ENCODE results near the gene CALML3. TPM values are rescaled to one million over a fixed set of nuclear protein-coding genes. Genes with fewer than 3 reads are reported as not detected.

The CALML3 gene
- total RNA-seq, 1 experiment from 2014 or later: not detected

DNA sequence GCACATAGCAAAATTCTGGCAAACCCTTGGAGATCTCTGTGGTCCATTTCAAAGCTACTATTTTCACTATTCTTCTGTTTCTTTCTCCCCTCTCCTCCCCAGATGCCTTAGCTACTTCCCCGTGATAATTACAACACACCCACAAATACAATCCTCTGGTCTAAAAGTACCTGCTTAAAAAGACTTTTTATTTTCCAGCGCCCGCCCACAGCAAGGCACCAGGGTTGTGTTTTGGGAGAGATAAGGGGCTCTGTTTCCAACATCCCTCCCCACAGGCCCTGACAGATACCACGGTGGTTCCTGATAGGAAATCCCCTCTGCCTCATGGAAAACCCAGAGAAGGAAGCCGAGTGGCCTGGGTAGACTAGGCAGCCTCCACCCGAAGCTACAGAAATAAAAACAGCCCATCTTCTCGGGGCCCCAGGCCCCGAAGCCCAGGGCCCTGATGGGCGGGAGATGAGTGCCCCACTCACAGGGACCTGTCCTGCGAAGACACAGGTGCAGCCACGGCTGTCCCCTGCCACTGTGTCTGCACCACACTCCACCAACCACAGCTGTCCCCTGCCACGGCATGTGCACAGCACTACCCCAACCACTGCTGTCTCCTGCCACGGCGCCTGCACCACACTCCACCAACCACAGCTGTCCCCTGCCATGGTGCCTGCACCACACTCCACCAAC is 45.1 kb upstream of the CALML3 start:
- Histone ChIP-seq H4K20me1 (ENCODE audit: insufficient read depth) (no peaks in the 10 kb centered on the region), H3K9me2 (ENCODE audit: insufficient read depth) (no peaks in the 10 kb centered on the region), H3K4me1 (replicated peaks; ENCODE audit: insufficient read depth) (peaks cover 5% of the 10 kb centered on the region; the same call in 1 of the 2 replicates), H3K36me3 (ENCODE audit: low read depth) (no peaks in the 10 kb centered on the region), H3F3A (ENCODE audit: insufficient read depth, low read depth) (no peaks in the 10 kb centered on the region), H2AFZ (no peak overlapping the region), H3K27ac (no peak overlapping the region), H3K27me3 (ENCODE audit: insufficient read depth, low read depth) (no peaks in the 10 kb centered on the region), H3K4me3 (no peak overlapping the region), H3K9me3 (ENCODE audit: insufficient read depth, low read depth) (no peaks in the 10 kb centered on the region), H3K79me2 (ENCODE audit: low read depth) (no peaks in the 10 kb centered on the region), H3K4me2 (no peak overlapping the region)
- TF ChIP-seq, protein P1, sequence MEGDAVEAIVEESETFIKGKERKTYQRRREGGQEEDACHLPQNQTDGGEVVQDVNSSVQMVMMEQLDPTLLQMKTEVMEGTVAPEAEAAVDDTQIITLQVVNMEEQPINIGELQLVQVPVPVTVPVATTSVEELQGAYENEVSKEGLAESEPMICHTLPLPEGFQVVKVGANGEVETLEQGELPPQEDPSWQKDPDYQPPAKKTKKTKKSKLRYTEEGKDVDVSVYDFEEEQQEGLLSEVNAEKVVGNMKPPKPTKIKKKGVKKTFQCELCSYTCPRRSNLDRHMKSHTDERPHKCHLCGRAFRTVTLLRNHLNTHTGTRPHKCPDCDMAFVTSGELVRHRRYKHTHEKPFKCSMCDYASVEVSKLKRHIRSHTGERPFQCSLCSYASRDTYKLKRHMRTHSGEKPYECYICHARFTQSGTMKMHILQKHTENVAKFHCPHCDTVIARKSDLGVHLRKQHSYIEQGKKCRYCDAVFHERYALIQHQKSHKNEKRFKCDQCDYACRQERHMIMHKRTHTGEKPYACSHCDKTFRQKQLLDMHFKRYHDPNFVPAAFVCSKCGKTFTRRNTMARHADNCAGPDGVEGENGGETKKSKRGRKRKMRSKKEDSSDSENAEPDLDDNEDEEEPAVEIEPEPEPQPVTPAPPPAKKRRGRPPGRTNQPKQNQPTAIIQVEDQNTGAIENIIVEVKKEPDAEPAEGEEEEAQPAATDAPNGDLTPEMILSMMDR (conservative IDR thresholded peaks at IDR 0.05): no peak
- TF ChIP-seq EZH2 (IDR thresholded peaks at IDR 0.05; ENCODE audit: low read depth): no peak
- intact Hi-C loops (cut with micrococcal nuclease; ENCODE audit: unreplicated experiment): no loop called here
- no TSS peak for BruUV-seq (replicated peaks)
- CTCF ChIA-PET: no interaction called here
- DNase-seq: no peak
- POLR2A ChIA-PET (ENCODE audit: unreplicated experiment): no interaction called here

DNA sequence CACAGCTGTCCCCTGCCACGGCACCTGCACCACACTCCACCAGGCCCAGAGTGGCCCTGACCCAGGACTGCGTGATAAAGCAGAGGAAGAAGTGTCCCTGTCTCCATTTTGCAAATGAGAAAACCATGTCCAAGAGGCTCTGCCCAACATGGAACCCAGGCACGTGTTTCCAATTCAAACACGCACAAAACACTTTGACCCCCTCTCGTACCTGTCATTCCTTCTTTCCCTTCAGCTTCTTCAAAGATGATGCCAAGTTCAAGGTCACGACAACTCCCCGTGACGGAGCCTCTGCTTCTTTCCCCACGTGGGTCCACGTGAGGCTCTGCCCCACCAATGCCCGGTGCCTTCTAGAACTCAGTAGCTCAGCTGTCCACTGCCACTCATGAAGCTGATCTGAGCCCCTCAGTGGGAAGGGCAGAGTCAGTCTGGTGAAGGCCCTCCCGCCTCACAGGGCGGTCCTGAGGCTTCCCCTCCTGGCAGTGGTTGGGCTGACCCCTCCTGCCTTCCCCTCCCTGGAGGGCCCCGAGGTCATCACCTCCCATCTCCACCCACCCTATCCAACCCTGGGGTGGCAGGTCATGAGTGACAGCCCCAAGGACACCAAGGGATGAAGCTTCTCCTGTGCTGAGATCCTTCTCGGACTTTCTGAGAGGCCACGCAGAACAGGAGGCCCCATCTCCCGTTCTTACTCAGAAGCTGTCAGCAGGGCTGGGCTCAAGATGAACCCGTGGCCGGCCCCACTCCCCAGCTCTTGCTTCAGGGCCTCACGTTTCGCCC is 44.4 kb upstream of the CALML3 start:
- POLR2A ChIA-PET (ENCODE audit: unreplicated experiment): no interaction called here
- intact Hi-C loops (cut with micrococcal nuclease; ENCODE audit: unreplicated experiment): no loop called here
- no peaks in the 10 kb centered on the region for H3K9me2 ChIP-seq (ENCODE audit: insufficient read depth)
- H3K36me3 ChIP-seq (ENCODE audit: low read depth): no peaks in the 10 kb centered on the region
- CTCF ChIA-PET: interaction anchor here (0.6 kb wide), 1 partner anchor 143 kb away, joined by 4 read pairs; no protein-coding TSS in a partner anchor
- H3K27me3 ChIP-seq (ENCODE audit: insufficient read depth, low read depth): no peaks in the 10 kb centered on the region
- H3K27ac ChIP-seq: no peak overlapping the region
- BruUV-seq (replicated peaks): no TSS peak
- H4K20me1 ChIP-seq (ENCODE audit: insufficient read depth): no peaks in the 10 kb centered on the region
- TF ChIP-seq EZH2 (IDR thresholded peaks at IDR 0.05; ENCODE audit: low read depth): no peak
- TF ChIP-seq, protein P1 (conservative IDR thresholded peaks at IDR 0.05): no peak
- DNase-seq: no peak
- H3K4me1 ChIP-seq (replicated peaks; ENCODE audit: insufficient read depth): no peaks in the 10 kb centered on the region
- no peak overlapping the region for H2AFZ ChIP-seq
- no peaks in the 10 kb centered on the region for H3K79me2 ChIP-seq (ENCODE audit: low read depth)
- no peaks in the 10 kb centered on the region for H3K9me3 ChIP-seq (ENCODE audit: insufficient read depth, low read depth)
- H3F3A ChIP-seq (ENCODE audit: insufficient read depth, low read depth): no peaks in the 10 kb centered on the region
- no peak overlapping the region for H3K4me3 ChIP-seq
- H3K4me2 ChIP-seq: no peak overlapping the region

DNA sequence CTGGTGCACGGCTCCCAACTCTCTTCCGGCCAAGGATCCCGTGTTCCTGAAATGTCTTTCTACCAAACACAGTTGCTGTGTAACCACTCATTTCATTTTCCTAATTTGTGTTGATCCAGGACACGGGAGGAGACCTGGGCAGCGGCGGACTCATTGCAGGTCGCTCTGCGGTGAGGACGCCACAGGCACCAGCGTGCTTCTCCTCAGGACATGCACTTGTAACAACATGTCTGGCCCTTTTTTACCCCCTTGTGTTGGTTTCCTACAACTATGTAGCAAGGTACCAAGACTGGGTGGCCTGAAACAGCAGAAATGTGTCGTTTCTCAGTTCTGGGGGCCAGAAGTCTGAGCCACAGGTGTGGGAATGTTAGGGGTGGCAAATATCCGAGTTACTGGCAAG is 43.6 kb upstream of the CALML3 start:
- Histone ChIP-seq H4K20me1 (ENCODE audit: insufficient read depth) (no peaks in the 10 kb centered on the region), H3K27me3 (ENCODE audit: insufficient read depth, low read depth) (no peaks in the 10 kb centered on the region), H3K4me1 (replicated peaks; ENCODE audit: insufficient read depth) (no peaks in the 10 kb centered on the region), H3K4me2 (no peak overlapping the region), H3K9me3 (ENCODE audit: insufficient read depth, low read depth) (no peaks in the 10 kb centered on the region), H3K27ac (no peak overlapping the region), H3K4me3 (no peak overlapping the region), H3K9me2 (ENCODE audit: insufficient read depth) (no peaks in the 10 kb centered on the region), H3K79me2 (ENCODE audit: low read depth) (no peaks in the 10 kb centered on the region), H3K36me3 (ENCODE audit: low read depth) (no peaks in the 10 kb centered on the region), H2AFZ (no peak overlapping the region), H3F3A (ENCODE audit: insufficient read depth, low read depth) (no peaks in the 10 kb centered on the region)
- no peak for DNase-seq
- no peak for TF ChIP-seq EZH2 (IDR thresholded peaks at IDR 0.05; ENCODE audit: low read depth)
- TF ChIP-seq, protein P1 (conservative IDR thresholded peaks at IDR 0.05): no peak
- ChIA-PET POLR2A (ENCODE audit: unreplicated experiment) (no interaction called here), CTCF (no interaction called here)
- intact Hi-C loops (cut with micrococcal nuclease; ENCODE audit: unreplicated experiment): no loop called here
- no TSS peak for BruUV-seq (replicated peaks)
